CD14-positive monocyte (primary cell): ENCODE measurements around the gene FGGY. TPM values are rescaled to one million over a fixed set of nuclear protein-coding genes. Genes with fewer than 3 reads are reported as not detected.

Source experiments
- DNase-seq, 3 donors: peaks; one replicate each; pipeline ENCODE4 v3.0.0-alpha.2; 2011 to 2022
- H2AFZ ChIP-seq: 2 replicates; pipeline ENCODE4 v1.6.0; 2012; ENCODE audit warnings: mild to moderate bottlenecking, low read depth, low read length, inconsistent platforms; ENCODE audit not compliant: insufficient read depth, poor library complexity, severe bottlenecking
- H3K27ac ChIP-seq, 2 donors: 1 replicate in 1 of 2; 2 replicates in 1 of 2; pipeline ENCODE4 v1.5.1; 2012 to 2013; ENCODE audit warnings: low read length in 2 of 2, control low read depth in 1 of 2, inconsistent platforms in 1 of 2, low read depth in 1 of 2, mild to moderate bottlenecking in 1 of 2
- H3K27me3 ChIP-seq, 2 donors: one replicate each; pipeline versions ENCODE4 v1.6.0 to v1.6.1; 2011 to 2013; ENCODE audit warnings: low read length in 2 of 2; ENCODE audit not compliant: control insufficient read depth in 2 of 2, insufficient read depth in 2 of 2
- H3K36me3 ChIP-seq, 2 donors: replicated peaks in 1 of 2; 1 replicate in 1 of 2; 2 replicates in 1 of 2; pipeline versions ENCODE4 v1.5.1 to v1.6.1; 2012 to 2013; ENCODE audit warnings: low read length in 2 of 2, control low read depth in 1 of 2, inconsistent platforms in 1 of 2, mild to moderate bottlenecking in 1 of 2; ENCODE audit not compliant: insufficient read depth in 2 of 2, control insufficient read depth in 1 of 2
- H3K4me1 ChIP-seq, 2 donors: 1 replicate in 1 of 2; 2 replicates in 1 of 2; pipeline versions ENCODE4 v1.5.1 to v1.6.1; 2012 to 2013; ENCODE audit warnings: low read length in 2 of 2, control low read depth in 1 of 2, inconsistent platforms in 1 of 2, mild to moderate bottlenecking in 1 of 2, moderate library complexity in 1 of 2; ENCODE audit not compliant: insufficient read depth in 2 of 2, control insufficient read depth in 1 of 2
- H3K4me2 ChIP-seq: replicated peaks from 2 replicates; pipeline ENCODE3; 2012; ENCODE audit warnings: low read length, moderate library complexity, mild to moderate bottlenecking; ENCODE audit not compliant: poor library complexity, severe bottlenecking; ENCODE audit errors: extremely low read depth
- H3K4me3 ChIP-seq, 3 experiments: fragments of 200-600 bp in 1 of 3; sonication (generic) in 1 of 3; replicated peaks in 1 of 3; 1 replicate in 2 of 3; 2 replicates in 1 of 3; pipeline ENCODE4 v1.5.1; 2011 to 2013; ENCODE audit warnings: low read length in 3 of 3, mild to moderate bottlenecking in 3 of 3, control low read depth in 2 of 3, low read depth in 2 of 3, inconsistent platforms in 1 of 3, moderate library complexity in 1 of 3
- H3K79me2 ChIP-seq: 2 replicates; pipeline ENCODE4 v1.6.0; 2012; ENCODE audit warnings: mild to moderate bottlenecking, control low read depth, inconsistent platforms, low read length, moderate library complexity; ENCODE audit not compliant: insufficient read depth
- H3K9ac ChIP-seq: 2 replicates; pipeline ENCODE4 v1.6.0; 2017; ENCODE audit warnings: low read length, mild to moderate bottlenecking; ENCODE audit not compliant: insufficient read depth, poor library complexity, severe bottlenecking
- H3K9me3 ChIP-seq, 2 donors: replicated peaks in 1 of 2; 1 replicate in 1 of 2; 2 replicates in 1 of 2; pipeline versions ENCODE4 v1.5.1 to v1.6.1; 2012 to 2013; ENCODE audit warnings: low read length in 2 of 2, control low read depth in 1 of 2; ENCODE audit not compliant: control insufficient read depth in 1 of 2, insufficient read depth in 1 of 2
- H4K20me1 ChIP-seq: 2 replicates; pipeline ENCODE4 v1.6.0; 2012; ENCODE audit warnings: mild to moderate bottlenecking, low read length, control low read depth, moderate library complexity; ENCODE audit not compliant: insufficient read depth
- H3K27ac Mint-ChIP-seq, 7 donors: one replicate each; pipeline ENCODE4 v1.8.0; 2020; ENCODE audit warnings: mild to moderate bottlenecking in 7 of 7, mixed read lengths in 7 of 7, moderate library complexity in 6 of 7, inconsistent platforms in 2 of 7
- H3K27me3 Mint-ChIP-seq, 3 donors: one replicate each; pipeline ENCODE4 v1.8.0; 2021 to 2022; ENCODE audit warnings: low read depth in 3 of 3, mild to moderate bottlenecking in 3 of 3, mixed read lengths in 3 of 3, moderate library complexity in 3 of 3, inconsistent platforms in 1 of 3
- H3K36me3 Mint-ChIP-seq, 2 donors: one replicate each; pipeline ENCODE4 v1.8.0; 2020; ENCODE audit warnings: mixed read lengths in 2 of 2, inconsistent platforms in 1 of 2, mild to moderate bottlenecking in 1 of 2
- H3K4me1 Mint-ChIP-seq: one replicate; pipeline ENCODE4 v1.8.0; 2020; ENCODE audit warnings: mild to moderate bottlenecking, mixed read lengths
- H3K4me3 Mint-ChIP-seq, 2 donors: one replicate each; pipeline ENCODE4 v1.8.0; 2020; ENCODE audit warnings: mild to moderate bottlenecking in 2 of 2, mixed read lengths in 2 of 2, moderate library complexity in 1 of 2
- H3K9me3 Mint-ChIP-seq, 7 donors: one replicate each; pipeline ENCODE4 v1.8.0; 2020 to 2022; ENCODE audit warnings: mixed read lengths in 7 of 7, mild to moderate bottlenecking in 6 of 7, moderate library complexity in 6 of 7, inconsistent platforms in 2 of 7
- WGBS: methylation state at CpG from one replicate; pipeline ENCODE4 v1.1.5; 2013; ENCODE audit warnings: missing lambda C conversion rate; ENCODE audit not compliant: insufficient coverage; 5-methylcytosine and 5-hydroxymethylcytosine counted together
- intact Hi-C, 2 donors: fragments of 100-400 bp; cut with micrococcal nuclease; formaldehyde crosslinking; loops; one replicate each; pipeline versions ENCODE4 v1.15.0 to v1.15.1; 2023
- polyA plus RNA-seq, 3 donors: library from polyadenylated mRNA; depleted of rRNA in 1 of 3; unstranded in 2 of 3; stranded (reverse) in 1 of 3; fragments of 300-500 nt in 2 of 3; fragments of >200 nt in 1 of 3; fragmentation: Illumina TruSeq in 2 of 3; gene quantifications; 1 replicate in 2 of 3; 2 replicates in 1 of 3; pipeline ENCODE4 v1.2.3, GENCODE V29; 2012 to 2021
- TF ChIP-seq, protein P1 (sequence below): fragments of 200-600 bp; IDR thresholded peaks from one replicate; pipeline ENCODE4 v1.8.0; 2022; ENCODE audit warnings: antibody characterized with exemption, mild to moderate bottlenecking

Gene FGGY
- polyA plus RNA-seq, 3 donors: 2.3 to 4.3 (median 2.9) TPM

- Mint-ChIP-seq H3K27me3 (peaks cover 1 to 5% (median 2%) of the 10 kb centered on the region in 3 donors), H3K36me3 (no peaks in the 10 kb centered on the region), H3K27ac (no peak overlapping the region), H3K4me3 (no peak overlapping the region), H3K4me1 (no peaks in the 10 kb centered on the region), H3K9me3 (no peaks in the 10 kb centered on the region)
- Histone ChIP-seq H4K20me1 (no peaks in the 10 kb centered on the region), H3K4me2 (no peak overlapping the region), H3K27ac (no peak overlapping the region), H3K27me3 (no peaks in the 10 kb centered on the region), H2AFZ (no peak overlapping the region), H3K9me3 (no peaks in the 10 kb centered on the region), H3K9ac (no peak overlapping the region), H3K36me3 (no peaks in the 10 kb centered on the region), H3K4me3 (no peak overlapping the region), H3K4me1 (no peaks in the 10 kb centered on the region), H3K79me2 (no peaks in the 10 kb centered on the region)
- no peak for DNase-seq
- intact Hi-C loops: no loop called here
- TF ChIP-seq, protein P1, sequence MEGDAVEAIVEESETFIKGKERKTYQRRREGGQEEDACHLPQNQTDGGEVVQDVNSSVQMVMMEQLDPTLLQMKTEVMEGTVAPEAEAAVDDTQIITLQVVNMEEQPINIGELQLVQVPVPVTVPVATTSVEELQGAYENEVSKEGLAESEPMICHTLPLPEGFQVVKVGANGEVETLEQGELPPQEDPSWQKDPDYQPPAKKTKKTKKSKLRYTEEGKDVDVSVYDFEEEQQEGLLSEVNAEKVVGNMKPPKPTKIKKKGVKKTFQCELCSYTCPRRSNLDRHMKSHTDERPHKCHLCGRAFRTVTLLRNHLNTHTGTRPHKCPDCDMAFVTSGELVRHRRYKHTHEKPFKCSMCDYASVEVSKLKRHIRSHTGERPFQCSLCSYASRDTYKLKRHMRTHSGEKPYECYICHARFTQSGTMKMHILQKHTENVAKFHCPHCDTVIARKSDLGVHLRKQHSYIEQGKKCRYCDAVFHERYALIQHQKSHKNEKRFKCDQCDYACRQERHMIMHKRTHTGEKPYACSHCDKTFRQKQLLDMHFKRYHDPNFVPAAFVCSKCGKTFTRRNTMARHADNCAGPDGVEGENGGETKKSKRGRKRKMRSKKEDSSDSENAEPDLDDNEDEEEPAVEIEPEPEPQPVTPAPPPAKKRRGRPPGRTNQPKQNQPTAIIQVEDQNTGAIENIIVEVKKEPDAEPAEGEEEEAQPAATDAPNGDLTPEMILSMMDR: no peak
Measured at GRCh38 chr1:59598120-59598440, 301.2 kb downstream of the FGGY start.

GRCh38 chr1:59601041-59601441 is 304.1 kb downstream of the FGGY start:
- H3K4me1 ChIP-seq: no peaks in the 10 kb centered on the region
- H3K9ac ChIP-seq: no peak overlapping the region
- H3K4me1 Mint-ChIP-seq: no peaks in the 10 kb centered on the region
- WGBS: 93% methylated on average over 8 of the region's 11 CpGs
- no peaks in the 10 kb centered on the region for H3K36me3 Mint-ChIP-seq
- H3K9me3 Mint-ChIP-seq: no peaks in the 10 kb centered on the region
- H3K4me3 ChIP-seq: no peak overlapping the region
- no peaks in the 10 kb centered on the region for H3K9me3 ChIP-seq
- TF ChIP-seq, protein P1: no peak
- no peak overlapping the region for H3K4me3 Mint-ChIP-seq
- no peak overlapping the region for H3K4me2 ChIP-seq
- peaks cover 1 to 5% (median 3%) of the 10 kb centered on the region in 3 donors for H3K27me3 Mint-ChIP-seq
- H2AFZ ChIP-seq: no peak overlapping the region
- DNase-seq: no peak
- no peaks in the 10 kb centered on the region for H3K79me2 ChIP-seq
- no peak overlapping the region for H3K27ac ChIP-seq
- no peaks in the 10 kb centered on the region for H3K27me3 ChIP-seq
- no peaks in the 10 kb centered on the region for H3K36me3 ChIP-seq
- no peak overlapping the region for H3K27ac Mint-ChIP-seq
- no peaks in the 10 kb centered on the region for H4K20me1 ChIP-seq
- intact Hi-C loops: no loop called here
